Measurements from ENCODE around the gene CLEC1A. TPM values are rescaled to one million over a fixed set of nuclear protein-coding genes. Genes with fewer than 3 reads are reported as not detected.

The CLEC1A gene
- 0.24 TPM in 1 of 2 replicates, not detected in the other for polyA plus RNA-seq

GRCh38 chr12:10098791-10099190, at the start of gene CLEC1A:
Gene CLEC1A, minus strand, starts transcription at chr12:10098985. Its CDS starts 63 bp downstream, at chr12:10098922.

GRCh38 chr12:10130042-10130441, 31.3 kb upstream of the CLEC1A start, which contains the start of gene CLEC7A:
Gene CLEC7A, minus strand, starts transcription at chr12:10130199. Its CDS starts 117 bp downstream, at chr12:10130082.

GRCh38 chr12:10030446-10030845, 68.3 kb downstream of the CLEC1A start, which contains the start of gene CLEC9A:
Gene CLEC9A, plus strand, starts transcription at chr12:10030682. Its CDS starts 22,006 bp downstream, at chr12:10052688.

Other genes with a start within 250 kb of the CLEC1A start
- 3.9 and 4.6 TPM in 2 replicates for gene CLEC2B, start 229.6 kb downstream of the CLEC1A start, polyA plus RNA-seq
- gene KLRF2, start 217.5 kb downstream of the CLEC1A start, polyA plus RNA-seq = not detected in 2 replicates
- not detected in 2 replicates for gene CLEC2A, start 166.6 kb downstream of the CLEC1A start, polyA plus RNA-seq
- not detected in 2 replicates for gene CLEC12A, start 127.6 kb downstream of the CLEC1A start, polyA plus RNA-seq
- gene CLEC1B, start 99.9 kb downstream of the CLEC1A start, polyA plus RNA-seq = not detected in 2 replicates
- gene CLEC12B, start 88.4 kb downstream of the CLEC1A start, polyA plus RNA-seq = not detected in 2 replicates
- not detected in 2 replicates for gene CLEC9A, start 68.3 kb downstream of the CLEC1A start, polyA plus RNA-seq
- not detected in 2 replicates for gene CLEC7A, start 31.2 kb upstream of the CLEC1A start, polyA plus RNA-seq
- 0.28 and 1.1 TPM in 2 replicates for gene OLR1, start 73.1 kb upstream of the CLEC1A start, polyA plus RNA-seq
- not detected in 2 replicates for gene TMEM52B, start 80.0 kb upstream of the CLEC1A start, polyA plus RNA-seq
- 103 and 104 TPM in 2 replicates for gene GABARAPL1, start 113.9 kb upstream of the CLEC1A start, polyA plus RNA-seq
- 0.09 and 0.32 TPM in 2 replicates for gene KLRD1, start 208.9 kb upstream of the CLEC1A start, polyA plus RNA-seq

All from Purkinje cell (primary cell).